Fibroblast of skin of scalp (primary cell): ENCODE measurements around the gene TRIM7.
"Not testable (repeated sequence)": the region's sequence is repeated elsewhere in the genome, so short reads cannot be mapped to it uniquely, and the experiment has no call there.

ENCODE experiments used
- DNase-seq: peaks from one replicate; pipeline ENCODE4 v3.0.0-alpha.2; 2013

The TRIM7 gene

DNA sequence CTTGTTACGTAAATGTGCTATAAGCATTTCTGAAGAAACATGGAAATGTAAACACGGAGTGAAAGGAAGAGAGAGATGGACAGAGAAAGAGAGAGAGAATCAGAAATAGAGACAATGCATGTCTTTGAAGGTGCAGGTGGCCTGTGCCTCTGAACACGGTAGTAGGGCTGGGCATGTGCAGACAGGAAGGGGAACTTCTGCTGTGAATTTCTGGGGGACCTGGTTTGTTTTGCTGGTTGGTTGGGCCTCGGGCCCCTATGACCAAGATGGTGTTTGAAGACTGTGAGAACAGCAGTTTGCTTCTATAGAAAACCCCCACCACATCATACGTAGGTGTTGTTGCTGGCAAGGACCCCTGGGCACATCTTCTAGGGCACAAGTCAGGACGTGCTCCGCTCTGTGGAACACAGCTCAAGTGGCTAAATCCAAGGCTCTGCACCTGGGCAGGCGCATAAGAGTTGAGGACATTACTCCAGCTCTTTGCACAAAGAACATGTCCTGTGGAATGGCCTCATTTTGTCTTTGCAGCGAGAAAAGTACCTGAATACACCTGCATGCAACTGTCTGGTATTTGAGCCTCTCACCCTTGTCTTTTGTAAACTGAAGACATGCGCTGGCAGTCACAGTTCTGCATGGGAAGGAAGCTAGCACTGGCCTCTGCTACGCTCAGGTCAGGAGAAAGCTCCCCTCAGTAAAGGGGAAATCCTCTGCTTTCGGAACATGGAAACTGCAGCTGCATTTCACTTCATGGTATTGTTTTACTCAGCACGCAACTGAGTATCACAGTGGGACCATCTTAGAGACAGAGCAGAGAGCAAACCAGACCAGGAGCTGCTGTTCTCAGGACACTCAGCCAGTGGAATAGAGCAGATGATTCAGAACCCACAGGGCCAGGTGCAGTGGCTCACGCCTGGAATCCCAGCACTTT is 54.9 kb downstream of the TRIM7 start:
- no peak for DNase-seq

DNA sequence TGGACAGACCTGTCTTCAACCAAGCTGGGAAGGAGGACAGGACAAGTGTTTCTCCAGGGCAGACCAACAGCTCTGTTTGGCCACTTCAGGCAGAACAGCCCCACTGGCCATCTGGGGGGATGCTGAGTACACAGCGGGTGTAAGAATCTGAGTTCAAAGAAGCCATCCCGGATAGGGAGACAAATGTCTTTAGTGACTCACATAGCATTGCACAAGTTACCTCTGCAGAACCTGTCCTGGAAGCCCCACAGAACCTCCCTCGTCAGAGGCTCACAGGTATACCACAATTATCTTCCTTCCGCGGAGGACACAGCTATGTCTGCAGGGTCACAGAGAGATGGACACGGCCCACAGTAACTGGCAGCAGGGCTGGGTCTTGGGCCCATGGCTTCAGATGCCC is 55.6 kb downstream of the TRIM7 start:
- DNase-seq: no peak

DNA sequence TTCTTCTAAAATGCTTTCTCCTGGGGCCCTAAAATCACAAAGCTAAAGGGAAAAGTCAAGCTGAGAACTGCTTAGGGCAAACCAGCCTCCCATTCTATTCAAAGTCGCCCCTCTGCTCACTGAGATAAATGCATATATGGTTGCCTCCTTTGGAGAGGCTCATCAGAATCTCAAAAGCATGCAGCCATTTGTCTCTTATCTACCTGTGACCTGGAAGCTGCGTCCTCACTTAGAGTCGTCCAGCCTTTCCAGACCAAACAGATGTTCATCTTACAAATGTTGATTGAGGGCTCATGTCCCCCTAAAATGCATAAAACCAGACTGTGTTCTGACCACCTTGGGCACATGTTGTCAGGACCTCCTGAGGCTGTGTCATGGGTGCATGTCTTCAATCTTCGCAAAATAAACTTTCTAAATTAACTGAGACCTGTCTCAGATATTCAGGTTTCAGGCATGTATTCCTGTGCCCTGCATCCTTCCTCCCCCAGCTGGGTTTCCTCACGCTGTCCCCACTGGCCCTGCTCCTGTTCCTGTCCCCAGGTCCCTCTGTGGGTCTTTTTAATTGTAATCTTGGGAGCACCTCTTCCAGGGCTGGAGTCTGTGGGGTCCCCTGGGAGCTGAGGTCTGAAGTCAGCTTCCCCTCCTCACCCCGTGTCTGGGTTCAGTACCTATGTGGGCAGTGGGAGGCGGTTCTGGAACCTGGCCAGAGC is 57.9 kb downstream of the TRIM7 start, which contains the start of gene OR2V2:
OR2V2 (plus strand) TSS at position 660 of the 710 bp plus-strand sequence. CDS start 7,357 bp downstream, outside the sequence.
- DNase-seq: not testable (repeated sequence)

DNA sequence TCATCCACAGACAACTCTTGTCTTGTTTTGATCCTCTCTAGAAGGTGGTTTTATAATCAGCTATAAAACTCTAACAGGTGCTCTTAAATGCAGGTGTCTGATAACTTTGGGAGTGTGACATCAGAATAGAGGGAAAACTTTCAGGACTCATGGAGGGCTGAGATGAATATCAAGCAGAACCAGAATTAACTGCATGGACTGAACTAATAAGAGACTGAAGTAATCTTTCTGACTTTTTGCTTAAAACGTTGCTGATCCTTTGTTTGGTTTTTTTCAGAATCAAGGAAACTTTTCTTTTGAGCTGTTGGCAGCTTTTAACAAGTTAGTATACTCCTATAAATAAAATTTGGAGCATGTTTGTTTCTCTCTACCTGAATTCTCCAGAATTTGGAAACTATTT is 59.9 kb downstream of the TRIM7 start:
- no peak for DNase-seq
